ENCODE measurements around the gene RNU6-7. TPM values are rescaled to one million over a fixed set of nuclear protein-coding genes. Genes with fewer than 3 reads are reported as not detected.

RNU6-7 gene
- total RNA-seq, 1 experiment from 2014 or later: not detected

GRCh38 chr14:32246751-32247150 is 44.9 kb downstream of the RNU6-7 start:
- H3K79me2 ChIP-seq (ENCODE audit: low read depth): no peaks in the 10 kb centered on the region
- CTCF ChIA-PET: no interaction called here
- H3K4me3 ChIP-seq: no peak overlapping the region
- no peak for TF ChIP-seq EZH2 (IDR thresholded peaks at IDR 0.05; ENCODE audit: low read depth)
- TF ChIP-seq CTCF (conservative IDR thresholded peaks at IDR 0.05): no peak
- BruUV-seq (replicated peaks): no TSS peak
- H3F3A ChIP-seq (ENCODE audit: insufficient read depth, low read depth): no peaks in the 10 kb centered on the region
- no peak overlapping the region for H3K4me2 ChIP-seq
- POLR2A ChIA-PET (ENCODE audit: unreplicated experiment): interaction anchor here (0.6 kb wide), 1 partner anchor 43 kb away, joined by 6 read pairs; the partner anchor contains the start of gene RNU6-8
- intact Hi-C loops (cut with micrococcal nuclease; ENCODE audit: unreplicated experiment): no loop called here
- H3K36me3 ChIP-seq (ENCODE audit: low read depth): no peaks in the 10 kb centered on the region
- no peak overlapping the region for H2AFZ ChIP-seq
- no peak overlapping the region for H3K27ac ChIP-seq
- no peak for DNase-seq
- no peaks in the 10 kb centered on the region for H3K4me1 ChIP-seq (replicated peaks; ENCODE audit: insufficient read depth)
- no peaks in the 10 kb centered on the region for H4K20me1 ChIP-seq (ENCODE audit: insufficient read depth)
- H3K9me3 ChIP-seq (ENCODE audit: insufficient read depth, low read depth): no peaks in the 10 kb centered on the region
- no peaks in the 10 kb centered on the region for H3K27me3 ChIP-seq (ENCODE audit: insufficient read depth, low read depth)
- no peaks in the 10 kb centered on the region for H3K9me2 ChIP-seq (ENCODE audit: insufficient read depth)

GRCh38 chr14:32249371-32249770 is 47.5 kb downstream of the RNU6-7 start:
- Histone ChIP-seq H3K4me3 (no peak overlapping the region), H3K9me2 (ENCODE audit: insufficient read depth) (no peaks in the 10 kb centered on the region), H2AFZ (no peak overlapping the region), H4K20me1 (ENCODE audit: insufficient read depth) (no peaks in the 10 kb centered on the region), H3K36me3 (ENCODE audit: low read depth) (no peaks in the 10 kb centered on the region), H3K4me2 (no peak overlapping the region), H3F3A (ENCODE audit: insufficient read depth, low read depth) (no peaks in the 10 kb centered on the region), H3K4me1 (replicated peaks; ENCODE audit: insufficient read depth) (no peaks in the 10 kb centered on the region), H3K27me3 (ENCODE audit: insufficient read depth, low read depth) (no peaks in the 10 kb centered on the region), H3K79me2 (ENCODE audit: low read depth) (no peaks in the 10 kb centered on the region), H3K9me3 (ENCODE audit: insufficient read depth, low read depth) (no peaks in the 10 kb centered on the region), H3K27ac (no peak overlapping the region)
- TF ChIP-seq CTCF (conservative IDR thresholded peaks at IDR 0.05): no peak
- no peak for TF ChIP-seq EZH2 (IDR thresholded peaks at IDR 0.05; ENCODE audit: low read depth)
- no peak for DNase-seq
- ChIA-PET CTCF (interaction anchor here (0.6 kb wide), 1 partner anchor 17 kb away, joined by 4 read pairs; no protein-coding TSS in a partner anchor), POLR2A (ENCODE audit: unreplicated experiment) (no interaction called here)
- intact Hi-C loops (cut with micrococcal nuclease; ENCODE audit: unreplicated experiment): no loop called here
- BruUV-seq (replicated peaks): no TSS peak

GRCh38 chr14:32249780-32250179 is 47.9 kb downstream of the RNU6-7 start:
- no peak for DNase-seq
- Histone ChIP-seq H3K4me2 (no peak overlapping the region), H3K79me2 (ENCODE audit: low read depth) (no peaks in the 10 kb centered on the region), H3K27me3 (ENCODE audit: insufficient read depth, low read depth) (no peaks in the 10 kb centered on the region), H3K4me3 (no peak overlapping the region), H3K9me3 (ENCODE audit: insufficient read depth, low read depth) (no peaks in the 10 kb centered on the region), H3K4me1 (replicated peaks; ENCODE audit: insufficient read depth) (no peaks in the 10 kb centered on the region), H3K9me2 (ENCODE audit: insufficient read depth) (no peaks in the 10 kb centered on the region), H3F3A (ENCODE audit: insufficient read depth, low read depth) (no peaks in the 10 kb centered on the region), H4K20me1 (ENCODE audit: insufficient read depth) (no peaks in the 10 kb centered on the region), H3K36me3 (ENCODE audit: low read depth) (no peaks in the 10 kb centered on the region), H2AFZ (no peak overlapping the region), H3K27ac (no peak overlapping the region)
- intact Hi-C loops (cut with micrococcal nuclease; ENCODE audit: unreplicated experiment): loop anchor here (5.0 to 10.0 kb wide), 4 partner anchors 737 to 1595 kb away; partner anchors contain the start of gene DTD2
- ChIA-PET POLR2A (ENCODE audit: unreplicated experiment) (no interaction called here), CTCF (interaction anchor here (0.6 kb wide), 1 partner anchor 16 kb away, joined by 4 read pairs; no protein-coding TSS in a partner anchor)
- no peak for TF ChIP-seq EZH2 (IDR thresholded peaks at IDR 0.05; ENCODE audit: low read depth)
- no peak for TF ChIP-seq CTCF (conservative IDR thresholded peaks at IDR 0.05)
- no TSS peak for BruUV-seq (replicated peaks)

Data from PC-9 (cell line).